ENCODE measurements around the gene SEMA6A.

Gene SEMA6A

DNA sequence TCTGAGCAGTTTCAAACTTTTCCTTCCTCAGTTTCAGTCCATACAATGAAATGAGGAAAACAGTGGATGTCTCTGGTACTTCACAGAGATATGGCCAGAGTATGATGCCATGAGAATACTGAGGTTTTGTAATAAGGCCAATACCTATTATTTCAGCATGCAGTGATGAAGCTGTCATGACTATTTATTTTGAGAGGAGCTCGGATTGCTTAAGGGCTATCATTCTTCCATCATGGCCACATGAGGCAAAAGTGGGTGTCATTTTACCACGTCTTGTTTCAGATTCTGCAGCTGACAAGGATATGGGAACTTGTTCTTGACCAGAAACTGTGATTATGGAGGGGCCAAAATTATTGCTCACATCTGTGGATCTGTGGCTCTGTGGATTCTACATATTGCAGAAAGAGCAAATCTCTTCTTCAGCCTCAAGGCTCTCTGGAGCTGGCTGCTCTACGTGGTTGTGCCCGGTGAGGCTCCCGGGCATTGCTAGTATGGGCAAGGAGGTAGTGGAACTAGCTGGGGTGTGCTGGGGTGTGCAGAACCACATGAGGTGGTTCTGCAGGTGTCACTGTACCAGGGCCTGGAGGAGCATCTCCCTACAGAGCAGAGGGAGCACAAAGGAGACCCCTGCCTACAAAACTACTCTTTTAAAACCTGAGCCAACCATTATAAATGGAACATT lies 180.3 kb downstream of the SEMA6A start:
- no peak for DNase-seq

Data from 8988T (cell line).